Retinal pigment epithelial cell (primary cell): ENCODE measurements around the gene VRK1.

Source experiments
- DNase-seq: peaks from one replicate; pipeline ENCODE4 v3.0.0-alpha.2; 2010; ENCODE audit warnings: low read depth
- H3K4me3 ChIP-seq: 2 replicates; pipeline ENCODE4 v1.5.1; 2011; ENCODE audit warnings: mild to moderate bottlenecking, low read length, control low read depth, moderate library complexity
- CTCF ChIP-seq: conservative IDR thresholded peaks from 2 replicates; pipeline ENCODE4 v1.5.1; 2011; ENCODE audit warnings: low read depth, low read length, control low read depth, inconsistent platforms

VRK1 gene

GRCh38 chr14:96823652-96824051, 26.5 kb downstream of the VRK1 start:
- H3K4me3 ChIP-seq, result no peak overlapping the region
- no peak for DNase-seq
- no peak for TF ChIP-seq CTCF

DNA sequence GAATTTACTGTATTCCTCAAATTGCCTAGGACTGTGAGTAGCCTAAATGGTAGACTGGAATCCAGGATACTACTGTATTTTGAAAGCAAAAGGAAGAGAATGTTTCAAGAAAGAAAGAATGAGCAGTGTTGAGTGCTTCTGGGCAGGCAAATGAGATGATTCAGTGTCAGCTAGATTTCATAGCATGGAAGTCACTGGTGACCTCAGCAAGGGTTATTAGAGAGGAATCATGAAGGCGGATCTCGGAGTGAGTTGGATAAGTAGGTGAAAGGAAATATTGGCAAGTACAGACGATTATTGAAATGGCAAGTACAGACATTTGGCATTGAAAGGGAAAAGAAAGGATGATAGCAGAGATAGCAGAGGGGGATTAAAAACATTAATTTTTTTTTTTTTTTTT, 27.1 kb downstream of the VRK1 start:
- H3K4me3 ChIP-seq, result no peak overlapping the region
- DNase-seq, result no peak
- TF ChIP-seq CTCF, result no peak

GRCh38 chr14:96826818-96827217, 29.6 kb downstream of the VRK1 start:
- DNase-seq, result no peak
- TF ChIP-seq CTCF, result no peak
- H3K4me3 ChIP-seq, result no peak overlapping the region

- H3K4me3 ChIP-seq, result no peak overlapping the region
- DNase-seq, result peak; percentile 26
- no peak for TF ChIP-seq CTCF
These were observed 30.1 kb downstream of the VRK1 start for GRCh38 chr14:96827290-96827689.

DNA sequence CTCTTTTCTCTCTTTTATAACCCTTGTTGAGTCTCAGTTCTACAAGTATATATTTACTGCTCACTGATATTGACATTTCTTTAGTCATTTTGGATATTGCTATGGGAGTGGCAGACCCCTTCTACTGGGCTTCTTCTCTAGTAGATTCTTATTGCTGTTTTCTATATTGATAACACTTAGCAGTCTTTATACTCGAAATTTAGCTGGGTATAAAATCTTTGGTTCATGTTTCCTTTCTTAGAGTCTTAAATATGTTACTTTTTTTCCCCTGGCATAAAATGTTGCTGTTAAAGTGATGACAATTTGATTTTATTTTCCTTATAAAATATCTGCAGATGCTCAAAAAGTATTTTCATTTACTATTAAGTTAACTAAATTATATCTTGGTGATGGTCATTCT, 32.6 kb downstream of the VRK1 start:
- no peak for TF ChIP-seq CTCF

DNA sequence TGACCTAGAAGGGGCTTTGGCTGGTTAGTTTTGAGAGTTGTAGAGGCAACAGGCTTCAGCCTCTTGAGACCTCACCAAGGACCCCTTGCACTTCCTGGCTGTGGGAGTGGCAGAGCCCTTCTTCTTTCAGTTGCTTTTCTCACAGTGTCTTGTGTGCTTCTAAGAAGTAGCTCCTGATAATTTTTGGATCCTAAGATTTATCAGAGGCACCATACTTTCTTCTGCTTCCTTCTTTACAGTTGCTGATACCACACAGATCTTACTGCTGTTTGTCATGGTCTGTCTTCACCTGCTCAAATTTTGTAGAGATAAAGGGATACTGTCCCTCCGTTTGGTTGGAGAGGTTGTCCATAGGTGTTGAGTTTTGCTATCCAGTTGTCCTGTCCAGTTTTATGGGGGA, 33.8 kb downstream of the VRK1 start:
- DNase-seq, result no peak
- H3K4me3 ChIP-seq, result no peak overlapping the region
- TF ChIP-seq CTCF, result no peak

More for the DNA sequence above, 32.6 kb downstream of the VRK1 start:
- H3K4me3 ChIP-seq, result no peak overlapping the region
- no peak for DNase-seq

DNA sequence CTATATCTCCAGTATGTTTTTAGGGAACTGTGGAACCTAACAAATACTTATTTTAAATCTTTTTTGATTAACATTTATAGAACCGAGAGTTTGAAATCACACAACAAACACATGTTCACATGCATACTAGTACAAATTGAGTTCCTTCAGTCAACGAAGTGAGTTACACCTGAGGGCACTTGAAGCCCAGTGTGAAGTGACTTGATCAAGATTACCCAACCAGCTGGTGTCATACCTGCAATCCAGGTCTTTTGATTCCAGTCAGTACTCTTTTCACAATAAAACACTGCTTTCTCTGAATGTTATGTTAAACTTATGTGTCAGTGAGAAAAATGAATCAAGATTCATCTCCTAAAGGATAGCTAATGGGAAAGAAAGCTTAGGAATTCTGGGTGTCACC, 35.2 kb downstream of the VRK1 start:
- no peak overlapping the region for H3K4me3 ChIP-seq
- TF ChIP-seq CTCF, result no peak
- no peak for DNase-seq
